Measurements from ENCODE around the gene MADD. TPM values are rescaled to one million over a fixed set of nuclear protein-coding genes. Genes with fewer than 3 reads are reported as not detected.

MADD gene
- total RNA-seq, 3 donors from 2014 or later: 43.3 to 56.5 (median 46.6) TPM

- intact Hi-C loops (cut with DNase I; ENCODE audit: low total_unique reads): no loop called here
- no peak overlapping the region for H3K4me3 ChIP-seq
- no peaks in the 10 kb centered on the region for H3K9me3 ChIP-seq
- DNase-seq (ENCODE audit: low spot score in 2 of 2): peak in 1 of 2 donors; percentile 46
- no peaks in the 10 kb centered on the region for H3K4me1 ChIP-seq
- H3K27me3 ChIP-seq: no peaks in the 10 kb centered on the region
- TF ChIP-seq CTCF (IDR thresholded peaks at IDR 0.05): no peak
- TF ChIP-seq POLR2A (IDR thresholded peaks at IDR 0.05): no peak
- H3K36me3 ChIP-seq: no peaks in the 10 kb centered on the region
- H3K27ac ChIP-seq: peak overlapping the region; percentile 54 to 66
Observed at GRCh38 chr11:47329987-47330931, 60.3 kb downstream of the MADD start.

GRCh38 chr11:47331454-47332302 is 61.7 kb downstream of the MADD start:
- DNase-seq (ENCODE audit: low spot score in 2 of 2): no peak

GRCh38 chr11:47332303-47332711 is 62.4 kb downstream of the MADD start:
- intact Hi-C loops (cut with DNase I; ENCODE audit: low total_unique reads): no loop called here
- no peak for TF ChIP-seq POLR2AphosphoS5 (IDR thresholded peaks at IDR 0.05)
- TF ChIP-seq POLR2A (IDR thresholded peaks at IDR 0.05): no peak
- TF ChIP-seq CTCF (IDR thresholded peaks at IDR 0.05): no peak

More at GRCh38 chr11:47331454-47332302, 61.7 kb downstream of the MADD start:
- no peaks in the 10 kb centered on the region for H3K36me3 ChIP-seq
- no peak overlapping the region for H3K27ac ChIP-seq
- TF ChIP-seq CTCF (IDR thresholded peaks at IDR 0.05): no peak
- no peak for TF ChIP-seq POLR2AphosphoS5 (IDR thresholded peaks at IDR 0.05)
- no peak for TF ChIP-seq POLR2A (IDR thresholded peaks at IDR 0.05)
- no peak overlapping the region for H3K4me3 ChIP-seq
- no peaks in the 10 kb centered on the region for H3K27me3 ChIP-seq
- intact Hi-C loops (cut with DNase I; ENCODE audit: low total_unique reads): no loop called here
- H3K9me3 ChIP-seq: no peaks in the 10 kb centered on the region
- H3K4me1 ChIP-seq: no peaks in the 10 kb centered on the region

GRCh38 chr11:47332791-47333525 is 63.0 kb downstream of the MADD start:
- Histone ChIP-seq H3K4me1 (no peaks in the 10 kb centered on the region), H3K4me3 (no peak overlapping the region), H3K9me3 (no peaks in the 10 kb centered on the region), H3K27me3 (no peaks in the 10 kb centered on the region), H3K36me3 (no peaks in the 10 kb centered on the region), H3K27ac (no peak overlapping the region)
- intact Hi-C loops (cut with DNase I; ENCODE audit: low total_unique reads): no loop called here
- DNase-seq (ENCODE audit: low spot score in 2 of 2): no peak
- TF ChIP-seq POLR2A (IDR thresholded peaks at IDR 0.05): no peak
- TF ChIP-seq POLR2AphosphoS5 (IDR thresholded peaks at IDR 0.05): no peak
- no peak for TF ChIP-seq CTCF (IDR thresholded peaks at IDR 0.05)

More at GRCh38 chr11:47332303-47332711, 62.4 kb downstream of the MADD start:
- Histone ChIP-seq H3K27ac (no peak overlapping the region), H3K27me3 (no peaks in the 10 kb centered on the region), H3K9me3 (no peaks in the 10 kb centered on the region), H3K36me3 (no peaks in the 10 kb centered on the region), H3K4me3 (no peak overlapping the region), H3K4me1 (no peaks in the 10 kb centered on the region)
- DNase-seq (ENCODE audit: low spot score in 2 of 2): no peak
